22Rv1 (cell line): Measurements from ENCODE around the gene VPS26B.

Source experiments
- H3K27ac ChIP-seq: fragments of 450-650 bp; 2 replicates; pipeline ENCODE4 v1.5.1; 2017
- CTCF ChIP-seq: fragments of 450-650 bp; IDR thresholded peaks from 2 replicates; pipeline ENCODE4 v1.5.1; 2017; ENCODE audit warnings: mild to moderate bottlenecking
- ZFX ChIP-seq: fragments of 450-650 bp; IDR thresholded peaks from 2 replicates; pipeline ENCODE4 v1.6.1; 2017; ENCODE audit warnings: antibody characterized with exemption, borderline replicate concordance

The VPS26B gene

GRCh38 chr11:134231958-134232659, 7.6 kb downstream of the VPS26B start:
- no peak overlapping the region for H3K27ac ChIP-seq

GRCh38 chr11:134233729-134234179, 9.3 kb downstream of the VPS26B start:
- TF ChIP-seq CTCF (no peak), ZFX (no peak)
- no peak overlapping the region for H3K27ac ChIP-seq

More at GRCh38 chr11:134231958-134232659, 7.6 kb downstream of the VPS26B start:
- TF ChIP-seq ZFX, result no peak
- no peak for TF ChIP-seq CTCF

GRCh38 chr11:134235399-134235798, 10.9 kb downstream of the VPS26B start:
- TF ChIP-seq ZFX (no peak), CTCF (no peak)
- no peak overlapping the region for H3K27ac ChIP-seq

- no peak overlapping the region for H3K27ac ChIP-seq
Observed at GRCh38 chr11:134236834-134237556, 12.5 kb downstream of the VPS26B start.

GRCh38 chr11:134237557-134237922, 13.1 kb downstream of the VPS26B start:
- TF ChIP-seq ZFX (no peak), CTCF (no peak)
- H3K27ac ChIP-seq, result no peak overlapping the region

More at GRCh38 chr11:134236834-134237556, 12.5 kb downstream of the VPS26B start:
- TF ChIP-seq ZFX, result no peak
- no peak for TF ChIP-seq CTCF

- TF ChIP-seq ZFX (no peak), CTCF (no peak)
- H3K27ac ChIP-seq, result no peak overlapping the region
Observed at GRCh38 chr11:134238956-134239355, 14.5 kb downstream of the VPS26B start.

GRCh38 chr11:134240592-134240991, 16.1 kb downstream of the VPS26B start:
- no peak overlapping the region for H3K27ac ChIP-seq
- TF ChIP-seq CTCF (no peak), ZFX (no peak)
